Tibial artery (tissue), 4 donors: Measurements from ENCODE around the gene NABP1.

Experiments
- DNase-seq, 2 donors: peaks; one replicate each; pipeline ENCODE4 v3.0.0-alpha.2; 2019
- H3K27ac ChIP-seq, 2 donors: fragments of 200-600 bp; sonication (generic) in 1 of 2; 1 replicate in 1 of 2; 2 replicates in 1 of 2; pipeline ENCODE4 v1.5.1; 2018 to 2019; ENCODE audit warnings: mild to moderate bottlenecking in 1 of 2
- H3K27me3 ChIP-seq, 2 donors: fragments of 200-600 bp; sonication (generic) in 1 of 2; one replicate each; pipeline versions ENCODE4 v1.5.1 to v1.6.0; 2016 to 2019
- H3K36me3 ChIP-seq, 3 donors: fragments of 200-600 bp; sonication (generic) in 2 of 3; one replicate each; pipeline ENCODE4 v1.5.1; 2016 to 2019; ENCODE audit warnings: mild to moderate bottlenecking in 2 of 3
- H3K4me1 ChIP-seq, 4 donors: fragments of 200-600 bp; sonication (generic) in 2 of 4; 1 replicate in 3 of 4; 2 replicates in 1 of 4; pipeline ENCODE4 v1.5.1; 2016 to 2019
- H3K4me3 ChIP-seq, 2 donors: fragments of 200-600 bp; sonication (generic) in 1 of 2; 1 replicate in 1 of 2; 2 replicates in 1 of 2; pipeline ENCODE4 v1.5.1; 2018 to 2019; ENCODE audit warnings: mild to moderate bottlenecking in 2 of 2
- H3K9me3 ChIP-seq, 3 donors: fragments of 200-600 bp; sonication (generic) in 1 of 3; one replicate each; pipeline ENCODE4 v1.5.1; 2016 to 2019
- intact Hi-C: fragments of 100-400 bp; cut with DNase I; formaldehyde crosslinking; loops from one replicate; pipeline ENCODE4 v1.15.0; 2023; ENCODE audit warnings: low total_unique reads
- TF ChIP-seq, protein P1 (sequence below), 2 experiments: fragments of 200-600 bp in 1 of 2; fragments of 450-650 bp in 1 of 2; IDR thresholded peaks; one replicate each; pipeline ENCODE4 v1.5.1; 2017 to 2019; ENCODE audit warnings: antibody characterized with exemption in 2 of 2, mild to moderate bottlenecking in 1 of 2, moderate library complexity in 1 of 2

The NABP1 gene

GRCh38 chr2:191713837-191714236, 35.9 kb downstream of the NABP1 start:
- intact Hi-C loops = no loop called here
- Histone ChIP-seq H3K27ac (no peak overlapping the region), H3K9me3 (no peaks in the 10 kb centered on the region), H3K36me3 (no peaks in the 10 kb centered on the region), H3K4me3 (no peak overlapping the region), H3K4me1 (no peaks in the 10 kb centered on the region), H3K27me3 (no peaks in the 10 kb centered on the region)
- DNase-seq = no peak
- TF ChIP-seq, protein P1, sequence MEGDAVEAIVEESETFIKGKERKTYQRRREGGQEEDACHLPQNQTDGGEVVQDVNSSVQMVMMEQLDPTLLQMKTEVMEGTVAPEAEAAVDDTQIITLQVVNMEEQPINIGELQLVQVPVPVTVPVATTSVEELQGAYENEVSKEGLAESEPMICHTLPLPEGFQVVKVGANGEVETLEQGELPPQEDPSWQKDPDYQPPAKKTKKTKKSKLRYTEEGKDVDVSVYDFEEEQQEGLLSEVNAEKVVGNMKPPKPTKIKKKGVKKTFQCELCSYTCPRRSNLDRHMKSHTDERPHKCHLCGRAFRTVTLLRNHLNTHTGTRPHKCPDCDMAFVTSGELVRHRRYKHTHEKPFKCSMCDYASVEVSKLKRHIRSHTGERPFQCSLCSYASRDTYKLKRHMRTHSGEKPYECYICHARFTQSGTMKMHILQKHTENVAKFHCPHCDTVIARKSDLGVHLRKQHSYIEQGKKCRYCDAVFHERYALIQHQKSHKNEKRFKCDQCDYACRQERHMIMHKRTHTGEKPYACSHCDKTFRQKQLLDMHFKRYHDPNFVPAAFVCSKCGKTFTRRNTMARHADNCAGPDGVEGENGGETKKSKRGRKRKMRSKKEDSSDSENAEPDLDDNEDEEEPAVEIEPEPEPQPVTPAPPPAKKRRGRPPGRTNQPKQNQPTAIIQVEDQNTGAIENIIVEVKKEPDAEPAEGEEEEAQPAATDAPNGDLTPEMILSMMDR (IDR thresholded peaks at IDR 0.05) = no peak

DNA sequence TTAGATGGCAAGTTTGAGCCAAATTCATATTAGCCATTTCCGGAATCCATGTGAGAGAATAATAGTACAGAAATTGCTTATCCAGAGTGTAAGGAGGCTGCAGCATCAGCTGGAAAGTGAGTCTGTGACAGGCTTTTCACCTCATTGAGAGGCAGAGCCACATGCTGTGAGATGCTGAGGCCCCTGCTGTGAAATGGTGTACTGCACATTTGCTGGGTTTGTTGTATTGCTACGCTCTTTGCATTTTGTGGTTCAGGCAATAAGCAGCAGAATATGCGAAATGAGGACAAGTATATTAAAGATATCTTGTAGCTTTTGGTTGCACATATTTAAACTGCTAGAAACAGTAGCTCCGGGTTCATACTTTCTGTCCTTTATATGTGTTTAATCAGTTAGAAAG, 37.0 kb downstream of the NABP1 start:
- H3K27me3 ChIP-seq = no peaks in the 10 kb centered on the region
- no peaks in the 10 kb centered on the region for H3K4me1 ChIP-seq
- TF ChIP-seq, protein P1 (IDR thresholded peaks at IDR 0.05) = no peak
- intact Hi-C loops = no loop called here
- no peak overlapping the region for H3K27ac ChIP-seq
- no peaks in the 10 kb centered on the region for H3K36me3 ChIP-seq
- no peaks in the 10 kb centered on the region for H3K9me3 ChIP-seq
- no peak overlapping the region for H3K4me3 ChIP-seq
- no peak for DNase-seq

DNA sequence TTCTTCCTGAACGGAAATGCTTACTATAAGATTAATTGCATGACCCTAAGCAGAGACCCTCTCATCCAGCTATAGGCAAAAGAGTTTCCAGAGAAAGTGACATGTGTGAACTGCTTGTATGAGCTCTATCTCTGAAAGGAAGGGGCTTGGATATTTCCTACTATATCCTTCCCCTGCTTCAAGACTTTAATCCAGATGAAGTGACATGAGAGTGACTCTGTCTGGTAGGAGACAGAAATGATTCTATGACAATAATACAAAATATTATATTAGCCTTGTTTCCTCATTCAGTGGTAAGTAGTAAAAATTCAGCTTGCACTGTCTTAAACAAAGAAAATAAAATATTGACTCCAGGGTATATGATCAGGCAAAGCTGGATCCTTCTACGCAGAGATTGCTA, 37.5 kb downstream of the NABP1 start:
- intact Hi-C loops = no loop called here
- no peak overlapping the region for H3K4me3 ChIP-seq
- DNase-seq = no peak
- H3K36me3 ChIP-seq = no peaks in the 10 kb centered on the region
- H3K4me1 ChIP-seq = no peaks in the 10 kb centered on the region
- TF ChIP-seq, protein P1 (IDR thresholded peaks at IDR 0.05) = no peak
- no peak overlapping the region for H3K27ac ChIP-seq
- no peaks in the 10 kb centered on the region for H3K9me3 ChIP-seq
- H3K27me3 ChIP-seq = no peaks in the 10 kb centered on the region

GRCh38 chr2:191719261-191719660, 41.3 kb downstream of the NABP1 start:
- TF ChIP-seq, protein P1 (IDR thresholded peaks at IDR 0.05) = no peak
- no peak for DNase-seq
- no peak overlapping the region for H3K4me3 ChIP-seq
- no peaks in the 10 kb centered on the region for H3K27me3 ChIP-seq
- no peaks in the 10 kb centered on the region for H3K9me3 ChIP-seq
- H3K27ac ChIP-seq = no peak overlapping the region
- no peaks in the 10 kb centered on the region for H3K36me3 ChIP-seq
- H3K4me1 ChIP-seq = no peaks in the 10 kb centered on the region
- intact Hi-C loops = no loop called here

DNA sequence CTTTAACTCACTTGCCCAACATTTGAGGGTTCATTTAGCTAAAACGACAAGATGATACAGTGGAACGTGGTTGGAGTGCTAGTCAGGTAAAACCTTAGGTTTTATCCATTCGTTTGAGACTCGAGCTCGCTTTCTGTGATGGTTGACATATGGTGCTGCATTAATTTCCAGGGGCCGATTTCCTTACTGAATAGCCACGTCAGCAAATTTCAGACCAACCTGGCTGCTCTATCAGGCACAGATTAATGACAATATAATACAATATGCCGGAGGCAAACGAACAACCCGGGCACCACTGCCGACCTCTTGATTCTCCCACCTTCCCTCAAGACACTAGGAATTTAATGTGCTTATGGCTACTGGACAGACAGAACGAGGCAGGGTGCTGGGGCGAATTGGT, 42.0 kb downstream of the NABP1 start:
- intact Hi-C loops = no loop called here
- H3K27me3 ChIP-seq = no peaks in the 10 kb centered on the region
- H3K36me3 ChIP-seq = no peaks in the 10 kb centered on the region
- TF ChIP-seq, protein P1 (IDR thresholded peaks at IDR 0.05) = no peak
- no peak for DNase-seq
- no peaks in the 10 kb centered on the region for H3K4me1 ChIP-seq
- H3K9me3 ChIP-seq = no peaks in the 10 kb centered on the region
- no peak overlapping the region for H3K27ac ChIP-seq
- H3K4me3 ChIP-seq = no peak overlapping the region

DNA sequence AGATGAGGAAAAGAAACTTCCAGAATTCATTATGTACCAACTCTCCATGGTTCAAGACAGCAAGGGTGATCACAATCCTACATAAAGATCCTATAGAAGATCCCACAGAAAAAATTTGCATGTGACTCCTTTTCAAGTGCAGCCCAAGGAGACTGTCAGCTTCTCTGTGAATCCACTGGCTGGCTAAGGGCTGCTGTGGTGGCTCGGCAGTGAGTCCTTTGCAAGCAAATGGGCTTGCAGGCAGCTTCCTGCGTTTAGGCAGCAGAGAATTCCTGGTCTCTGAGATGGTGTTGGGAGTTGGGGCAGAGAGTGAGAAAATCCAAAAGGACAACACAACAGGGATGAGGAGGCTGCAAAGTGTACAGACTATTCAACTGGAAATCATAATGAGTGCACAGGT, 43.4 kb downstream of the NABP1 start:
- no peak for DNase-seq
- no peaks in the 10 kb centered on the region for H3K4me1 ChIP-seq
- TF ChIP-seq, protein P1 (IDR thresholded peaks at IDR 0.05) = no peak
- intact Hi-C loops = no loop called here
- H3K4me3 ChIP-seq = no peak overlapping the region
- H3K27ac ChIP-seq = no peak overlapping the region
- no peaks in the 10 kb centered on the region for H3K27me3 ChIP-seq
- H3K36me3 ChIP-seq = no peaks in the 10 kb centered on the region
- H3K9me3 ChIP-seq = no peaks in the 10 kb centered on the region
